22Rv1 (cell line): ENCODE results near the gene CBFA2T2.

Experiments used
- ZFX ChIP-seq: fragments of 450-650 bp; IDR thresholded peaks from 2 replicates; pipeline ENCODE4 v1.6.1; 2017; ENCODE audit warnings: antibody characterized with exemption, borderline replicate concordance
- TF ChIP-seq, protein P1 (sequence below): fragments of 450-650 bp; IDR thresholded peaks from 2 replicates; pipeline ENCODE4 v1.5.1; 2017; ENCODE audit warnings: mild to moderate bottlenecking

DNA sequence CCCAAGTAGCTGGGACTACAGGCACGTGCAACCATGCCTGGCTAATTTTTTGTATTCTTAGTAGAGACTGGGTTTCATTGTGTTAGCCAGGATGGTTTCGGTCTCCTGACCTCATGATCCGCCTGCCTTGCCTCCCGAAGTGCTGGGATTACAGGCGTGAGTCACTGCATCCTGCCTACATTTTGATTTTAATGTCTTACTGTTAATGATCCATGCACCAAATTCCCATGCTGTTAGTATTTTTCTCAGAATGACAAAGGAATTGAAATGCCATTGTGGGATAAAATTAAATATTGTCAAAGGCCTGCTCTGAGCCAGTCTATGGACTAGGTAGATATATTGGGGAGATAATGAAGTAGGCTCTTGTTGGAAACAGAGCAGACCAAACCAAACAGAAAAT is 28.2 kb downstream of the CBFA2T2 start:
- TF ChIP-seq, protein P1, sequence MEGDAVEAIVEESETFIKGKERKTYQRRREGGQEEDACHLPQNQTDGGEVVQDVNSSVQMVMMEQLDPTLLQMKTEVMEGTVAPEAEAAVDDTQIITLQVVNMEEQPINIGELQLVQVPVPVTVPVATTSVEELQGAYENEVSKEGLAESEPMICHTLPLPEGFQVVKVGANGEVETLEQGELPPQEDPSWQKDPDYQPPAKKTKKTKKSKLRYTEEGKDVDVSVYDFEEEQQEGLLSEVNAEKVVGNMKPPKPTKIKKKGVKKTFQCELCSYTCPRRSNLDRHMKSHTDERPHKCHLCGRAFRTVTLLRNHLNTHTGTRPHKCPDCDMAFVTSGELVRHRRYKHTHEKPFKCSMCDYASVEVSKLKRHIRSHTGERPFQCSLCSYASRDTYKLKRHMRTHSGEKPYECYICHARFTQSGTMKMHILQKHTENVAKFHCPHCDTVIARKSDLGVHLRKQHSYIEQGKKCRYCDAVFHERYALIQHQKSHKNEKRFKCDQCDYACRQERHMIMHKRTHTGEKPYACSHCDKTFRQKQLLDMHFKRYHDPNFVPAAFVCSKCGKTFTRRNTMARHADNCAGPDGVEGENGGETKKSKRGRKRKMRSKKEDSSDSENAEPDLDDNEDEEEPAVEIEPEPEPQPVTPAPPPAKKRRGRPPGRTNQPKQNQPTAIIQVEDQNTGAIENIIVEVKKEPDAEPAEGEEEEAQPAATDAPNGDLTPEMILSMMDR = no peak
- no peak for TF ChIP-seq ZFX
